ENCODE results near the gene TMEM121B. TPM values are rescaled to one million over a fixed set of nuclear protein-coding genes. Genes with fewer than 3 reads are reported as not detected.

TMEM121B gene
- total RNA-seq, 1 experiment from 2014 or later, result 8.1 TPM

DNA sequence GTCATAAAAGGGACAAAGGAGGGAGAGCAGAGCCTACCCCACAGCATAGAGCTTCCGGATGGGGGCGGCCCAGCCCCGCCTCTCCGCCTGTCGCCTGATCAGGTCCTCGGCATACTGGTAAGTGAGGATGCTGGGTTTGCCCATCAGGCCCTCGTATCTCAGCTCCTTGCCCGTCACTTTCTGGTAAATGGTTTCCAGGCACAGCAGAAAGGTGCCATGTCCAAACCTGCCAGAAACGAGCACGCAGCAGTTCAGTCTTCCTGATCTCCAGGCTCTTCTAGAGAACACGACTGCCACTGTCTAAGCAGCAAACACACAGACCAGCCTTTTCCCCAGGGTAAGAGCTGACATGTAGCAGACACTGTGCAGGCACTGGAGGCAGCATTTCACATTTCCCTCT, 17.4 kb upstream of the TMEM121B start:
- Histone ChIP-seq H4K8ac (replicated peaks; ENCODE audit: insufficient read length, low read depth, low read length) (no peak overlapping the region), H2BK120ac (ENCODE audit: low read depth, low read length, poor library complexity, severe bottlenecking) (no peak overlapping the region), H3K4me1 (ENCODE audit: insufficient read depth, low read length) (no peaks in the 10 kb centered on the region), H2BK20ac (ENCODE audit: low read depth, low read length, poor library complexity, severe bottlenecking) (no peak overlapping the region), H2BK5ac (ENCODE audit: insufficient read length, low read length) (no peak overlapping the region), H2AK5ac (ENCODE audit: insufficient read length, low read length) (no peak overlapping the region), H2AFZ (ENCODE audit: low read length) (no peak overlapping the region), H2BK12ac (ENCODE audit: insufficient read length, low read depth, low read length) (no peak overlapping the region), H3K23ac (ENCODE audit: insufficient read length, low read depth, low read length) (no peak overlapping the region), H3K56ac (ENCODE audit: insufficient read length, low read depth, low read length) (no peak overlapping the region), H3K27ac (ENCODE audit: insufficient read length, low read depth, low read length) (no peak overlapping the region), H3K18ac (ENCODE audit: insufficient read length, low read depth, low read length) (no peak overlapping the region), H3K9me3 (ENCODE audit: control insufficient read depth, low read depth, low read length) (no peaks in the 10 kb centered on the region), H3K14ac (ENCODE audit: insufficient read depth, low read length) (no peak overlapping the region), H2BK15ac (ENCODE audit: low read depth, low read length) (0 out of 2 replicates have a peak overlapping the region, but pooled peaks have one; percentile 9), H3K4me2 (ENCODE audit: insufficient read depth, insufficient read length, low read length) (no peak overlapping the region), H4K91ac (ENCODE audit: insufficient read length, low read depth, low read length) (no peak overlapping the region), H3K27me3 (ENCODE audit: insufficient read depth, low read length) (no peaks in the 10 kb centered on the region), H3K79me1 (ENCODE audit: insufficient read depth, low read depth, low read length, poor library complexity, severe bottlenecking) (no peaks in the 10 kb centered on the region), H3T11ph (ENCODE audit: low read length) (no peak overlapping the region), H3K79me2 (ENCODE audit: insufficient read depth, low read length) (no peaks in the 10 kb centered on the region), H3K23me2 (ENCODE audit: insufficient read length, low read depth, low read length, poor library complexity, severe bottlenecking) (no peaks in the 10 kb centered on the region), H3K9ac (ENCODE audit: extremely low read depth, insufficient read length, low read length) (no peak overlapping the region), H4K20me1 (ENCODE audit: control insufficient read depth, insufficient read depth, insufficient read length) (no peaks in the 10 kb centered on the region), H3K4ac (ENCODE audit: low read depth, low read length) (no peak overlapping the region), H4K5ac (ENCODE audit: insufficient read length, low read depth, low read length) (no peak overlapping the region)
- TF ChIP-seq, protein P1, sequence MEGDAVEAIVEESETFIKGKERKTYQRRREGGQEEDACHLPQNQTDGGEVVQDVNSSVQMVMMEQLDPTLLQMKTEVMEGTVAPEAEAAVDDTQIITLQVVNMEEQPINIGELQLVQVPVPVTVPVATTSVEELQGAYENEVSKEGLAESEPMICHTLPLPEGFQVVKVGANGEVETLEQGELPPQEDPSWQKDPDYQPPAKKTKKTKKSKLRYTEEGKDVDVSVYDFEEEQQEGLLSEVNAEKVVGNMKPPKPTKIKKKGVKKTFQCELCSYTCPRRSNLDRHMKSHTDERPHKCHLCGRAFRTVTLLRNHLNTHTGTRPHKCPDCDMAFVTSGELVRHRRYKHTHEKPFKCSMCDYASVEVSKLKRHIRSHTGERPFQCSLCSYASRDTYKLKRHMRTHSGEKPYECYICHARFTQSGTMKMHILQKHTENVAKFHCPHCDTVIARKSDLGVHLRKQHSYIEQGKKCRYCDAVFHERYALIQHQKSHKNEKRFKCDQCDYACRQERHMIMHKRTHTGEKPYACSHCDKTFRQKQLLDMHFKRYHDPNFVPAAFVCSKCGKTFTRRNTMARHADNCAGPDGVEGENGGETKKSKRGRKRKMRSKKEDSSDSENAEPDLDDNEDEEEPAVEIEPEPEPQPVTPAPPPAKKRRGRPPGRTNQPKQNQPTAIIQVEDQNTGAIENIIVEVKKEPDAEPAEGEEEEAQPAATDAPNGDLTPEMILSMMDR (conservative IDR thresholded peaks at IDR 0.05), result no peak
- Mint-ChIP-seq H3K4me3 (no peak overlapping the region), H3K4me1 (peaks cover 3 to 4% of the 10 kb centered on the region in 2 experiments; a peak in 3 of 4 replicates), H3K27me3 (ENCODE audit: low read depth) (no peaks in the 10 kb centered on the region; the same call in 1 of the 2 replicates), H3K36me3 (ENCODE audit: insufficient read depth in 1 of 3, low read depth in 3 of 3) (peaks cover 23 to 70% (median 50%) of the 10 kb centered on the region in 3 experiments), H3K27ac (no peak overlapping the region), H3K9me3 (no peaks in the 10 kb centered on the region)
- no peak for DNase-seq
- WGBS (ENCODE audit: extremely low coverage, insufficient read length, low lambda C conversion rate), result no CpG with 5 or more reads among the region's 11 CpGs

Data from H9 (cell line).